CD4-positive, alpha-beta T cell treated with Interleukin-17A for 1 hour (primary cell): ENCODE results near the gene GSKIP.

Experiments
- DNase-seq: peaks from one replicate; pipeline ENCODE4 v3.0.0-alpha.2; 2020

The GSKIP gene

GRCh38 chr14:96422992-96423391, 59.7 kb downstream of the GSKIP start:
- DNase-seq = no peak

GRCh38 chr14:96423446-96424108, 60.3 kb downstream of the GSKIP start:
- DNase-seq = no peak

DNA sequence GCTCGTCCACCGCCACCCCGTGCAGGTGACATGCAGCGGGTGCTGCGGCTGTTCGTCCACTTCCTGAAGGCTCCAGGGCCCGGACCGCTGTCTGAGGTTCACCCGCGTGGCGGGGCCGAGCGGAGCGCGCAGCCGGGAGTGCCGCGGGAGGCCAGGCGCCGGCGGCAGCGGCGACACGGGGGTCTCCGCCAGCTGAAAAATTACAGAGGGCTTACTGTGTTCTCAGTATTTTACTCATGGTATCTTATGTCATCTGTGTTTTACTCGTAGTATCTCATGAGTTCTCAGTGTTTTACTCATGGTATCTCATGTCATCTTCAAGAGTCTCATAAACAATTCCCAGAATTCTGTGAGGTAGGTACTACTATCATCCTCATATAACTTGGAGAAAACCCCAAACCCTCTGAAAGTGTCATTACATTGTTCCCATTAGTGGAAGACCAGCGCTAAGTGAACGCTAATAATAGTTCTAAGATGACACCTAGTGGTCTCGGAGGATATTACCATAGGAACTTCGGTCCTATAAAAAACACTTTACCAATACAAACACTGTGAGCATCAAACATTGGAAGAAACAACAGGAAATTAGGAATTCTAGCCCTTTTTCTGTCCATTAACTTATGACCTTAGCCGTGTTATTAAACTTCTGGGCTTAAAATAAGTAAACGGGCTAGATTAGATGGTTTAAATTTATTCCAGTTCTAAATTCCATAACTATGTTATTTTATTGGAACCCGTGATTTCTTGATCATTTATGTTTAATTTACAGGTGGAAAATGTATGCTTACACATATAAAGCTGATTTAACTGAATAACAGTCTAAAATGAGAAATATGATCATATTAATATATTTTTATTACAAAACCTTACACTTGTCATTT, 61.0 kb downstream of the GSKIP start:
- DNase-seq = peak; percentile 75

- DNase-seq = no peak
Observed at GRCh38 chr14:96434040-96434439, 70.7 kb downstream of the GSKIP start.
